ENCODE measurements around the gene MAP7D1.

MAP7D1 gene

GRCh38 chr1:36159614-36160387 lies 3.8 kb downstream of the MAP7D1 start:
- no peak for TF ChIP-seq JUND (IDR thresholded peaks at IDR 0.05; ENCODE audit: low read depth)
- DNase-seq (ENCODE audit: low read depth in 1 of 2, low spot score in 1 of 2), result no peak
- in situ Hi-C loops (cut with HindIII; ENCODE audit: low pct_unique_long_range_greater_than_20kb, low sequenced_read_pairs), result no loop called here

- in situ Hi-C loops (cut with HindIII; ENCODE audit: low pct_unique_long_range_greater_than_20kb, low sequenced_read_pairs), result no loop called here
- TF ChIP-seq JUND (IDR thresholded peaks at IDR 0.05; ENCODE audit: low read depth), result no peak
- no peak for DNase-seq (ENCODE audit: low read depth in 1 of 2, low spot score in 1 of 2)
Observed at GRCh38 chr1:36160388-36160948, 4.5 kb downstream of the MAP7D1 start.

GRCh38 chr1:36160949-36161485 lies 5.1 kb downstream of the MAP7D1 start:
- in situ Hi-C loops (cut with HindIII; ENCODE audit: low pct_unique_long_range_greater_than_20kb, low sequenced_read_pairs), result no loop called here
- TF ChIP-seq JUND (IDR thresholded peaks at IDR 0.05; ENCODE audit: low read depth), result no peak
- no peak for DNase-seq (ENCODE audit: low read depth in 1 of 2, low spot score in 1 of 2)

- DNase-seq (ENCODE audit: low read depth in 1 of 2, low spot score in 1 of 2), result peak in 1 of 2 experiments; percentile 25
- TF ChIP-seq JUND (IDR thresholded peaks at IDR 0.05; ENCODE audit: low read depth), result no peak
- in situ Hi-C loops (cut with HindIII; ENCODE audit: low pct_unique_long_range_greater_than_20kb, low sequenced_read_pairs), result no loop called here
Observed at GRCh38 chr1:36161641-36162531, 5.9 kb downstream of the MAP7D1 start.

- no peak for DNase-seq (ENCODE audit: low read depth in 1 of 2, low spot score in 1 of 2)
- in situ Hi-C loops (cut with HindIII; ENCODE audit: low pct_unique_long_range_greater_than_20kb, low sequenced_read_pairs), result no loop called here
- no peak for TF ChIP-seq JUND (IDR thresholded peaks at IDR 0.05; ENCODE audit: low read depth)
Observed at GRCh38 chr1:36162680-36163239, 6.8 kb downstream of the MAP7D1 start.

GRCh38 chr1:36163426-36163825 lies 7.5 kb downstream of the MAP7D1 start:
- peak in 1 of 2 experiments; percentile 35 for DNase-seq (ENCODE audit: low read depth in 1 of 2, low spot score in 1 of 2)
- in situ Hi-C loops (cut with HindIII; ENCODE audit: low pct_unique_long_range_greater_than_20kb, low sequenced_read_pairs), result no loop called here
- no peak for TF ChIP-seq JUND (IDR thresholded peaks at IDR 0.05; ENCODE audit: low read depth)

- DNase-seq (ENCODE audit: low read depth in 1 of 2, low spot score in 1 of 2), result no peak
- in situ Hi-C loops (cut with HindIII; ENCODE audit: low pct_unique_long_range_greater_than_20kb, low sequenced_read_pairs), result no loop called here
- no peak for TF ChIP-seq JUND (IDR thresholded peaks at IDR 0.05; ENCODE audit: low read depth)
Observed at GRCh38 chr1:36164361-36164760, 8.4 kb downstream of the MAP7D1 start.

- in situ Hi-C loops (cut with HindIII; ENCODE audit: low pct_unique_long_range_greater_than_20kb, low sequenced_read_pairs), result no loop called here
- no peak for TF ChIP-seq JUND (IDR thresholded peaks at IDR 0.05; ENCODE audit: low read depth)
- DNase-seq (ENCODE audit: low read depth in 1 of 2, low spot score in 1 of 2), result no peak
Observed at GRCh38 chr1:36165145-36165544, 9.2 kb downstream of the MAP7D1 start.

- in situ Hi-C loops (cut with HindIII; ENCODE audit: low pct_unique_long_range_greater_than_20kb, low sequenced_read_pairs), result no loop called here
- TF ChIP-seq JUND (IDR thresholded peaks at IDR 0.05; ENCODE audit: low read depth), result no peak
- no peak for DNase-seq (ENCODE audit: low read depth in 1 of 2, low spot score in 1 of 2)
Observed at GRCh38 chr1:36166136-36166535, 10.2 kb downstream of the MAP7D1 start.

GRCh38 chr1:36166938-36167905 lies 11.3 kb downstream of the MAP7D1 start:
- DNase-seq (ENCODE audit: low read depth in 1 of 2, low spot score in 1 of 2), result no peak
- in situ Hi-C loops (cut with HindIII; ENCODE audit: low pct_unique_long_range_greater_than_20kb, low sequenced_read_pairs), result no loop called here
- no peak for TF ChIP-seq JUND (IDR thresholded peaks at IDR 0.05; ENCODE audit: low read depth)

- in situ Hi-C loops (cut with HindIII; ENCODE audit: low pct_unique_long_range_greater_than_20kb, low sequenced_read_pairs), result no loop called here
- no peak for DNase-seq (ENCODE audit: low read depth in 1 of 2, low spot score in 1 of 2)
- no peak for TF ChIP-seq JUND (IDR thresholded peaks at IDR 0.05; ENCODE audit: low read depth)
Observed at GRCh38 chr1:36168514-36168913, 12.6 kb downstream of the MAP7D1 start.
